Keratinocyte (primary cell): Measurements from ENCODE around the gene LTV1. TPM values are rescaled to one million over a fixed set of nuclear protein-coding genes. Genes with fewer than 3 reads are reported as not detected.
"Not testable (repeated sequence)": the region's sequence is repeated elsewhere in the genome, so short reads cannot be mapped to it uniquely, and the experiment has no call there.

Source experiments
- DNase-seq: peaks from one replicate; pipeline ENCODE4 v3.0.0-alpha.2; 2011; ENCODE audit warnings: low read depth, missing footprints, low spot score
- FAIRE-seq: peaks from 2 replicates; lab custom pipeline; 2011; peaks lifted over from hg19 to GRCh38; lab: Jason Lieb, UNC
- H2AFZ ChIP-seq: 2 replicates; pipeline ENCODE4 v1.6.0; 2012; ENCODE audit warnings: low read length, control low read depth, inconsistent platforms; ENCODE audit not compliant: control insufficient read depth
- H3K27ac ChIP-seq: 2 replicates; pipeline ENCODE4 v1.5.1; 2011; ENCODE audit warnings: low read length; ENCODE audit not compliant: control insufficient read depth, insufficient read depth
- H3K27me3 ChIP-seq: 3 replicates; pipeline ENCODE4 v1.6.0; 2011; ENCODE audit warnings: low read length; ENCODE audit not compliant: control insufficient read depth, insufficient read depth; ENCODE audit errors: extremely low read depth
- H3K36me3 ChIP-seq, 2 experiments: 2 replicates in 1 of 2; 3 replicates in 1 of 2; pipeline ENCODE4 v1.5.1; 2011; ENCODE audit warnings: low read length in 2 of 2, mild to moderate bottlenecking in 1 of 2; ENCODE audit not compliant: control insufficient read depth in 2 of 2, insufficient read depth in 2 of 2; ENCODE audit errors: extremely low read depth in 1 of 2
- H3K4me1 ChIP-seq: 3 replicates; pipeline ENCODE4 v1.5.1; 2011; ENCODE audit warnings: low read length; ENCODE audit not compliant: control insufficient read depth, insufficient read depth; ENCODE audit errors: extremely low read depth
- H3K4me2 ChIP-seq: 3 replicates; pipeline ENCODE4 v1.6.0; 2011; ENCODE audit warnings: low read depth, low read length; ENCODE audit not compliant: control insufficient read depth, insufficient read depth; ENCODE audit errors: extremely low read depth
- H3K4me3 ChIP-seq, 3 experiments: fragments of 200-600 bp in 1 of 3; sonication (generic) in 1 of 3; 2 replicates in 2 of 3; 3 replicates in 1 of 3; pipeline ENCODE4 v1.5.1; 2011 to 2016; ENCODE audit warnings: low read length in 3 of 3, mild to moderate bottlenecking in 3 of 3, control low read depth in 2 of 3, inconsistent platforms in 1 of 3, low read depth in 1 of 3, mixed read lengths in 1 of 3, mixed run types in 1 of 3, moderate library complexity in 1 of 3; ENCODE audit not compliant: control insufficient read depth in 2 of 3, insufficient read depth in 2 of 3; ENCODE audit errors: extremely low read depth in 1 of 3
- H3K79me2 ChIP-seq: 2 replicates; pipeline ENCODE4 v1.6.0; 2012; ENCODE audit warnings: low read length; ENCODE audit not compliant: control insufficient read depth, insufficient read depth
- H3K9ac ChIP-seq: 3 replicates; pipeline ENCODE4 v1.6.0; 2011; ENCODE audit warnings: low read length; ENCODE audit not compliant: control insufficient read depth, insufficient read depth; ENCODE audit errors: extremely low read depth
- H3K9me1 ChIP-seq: 3 replicates; pipeline ENCODE4 v1.6.0; 2011; ENCODE audit warnings: low read length; ENCODE audit not compliant: control insufficient read depth, insufficient read depth; ENCODE audit errors: extremely low read depth
- H3K9me3 ChIP-seq: 2 replicates; pipeline ENCODE4 v1.5.1; 2012; ENCODE audit warnings: low read depth, low read length; ENCODE audit not compliant: control insufficient read depth
- H4K20me1 ChIP-seq: 3 replicates; pipeline ENCODE4 v1.6.0; 2011; ENCODE audit warnings: low read length; ENCODE audit not compliant: control insufficient read depth, insufficient read depth; ENCODE audit errors: extremely low read depth
- EZH2 ChIP-seq: IDR thresholded peaks from one replicate; pipeline ENCODE4 v1.6.1; 2012; ENCODE audit warnings: inconsistent platforms, mild to moderate bottlenecking, low read length, moderate library complexity
- dilution Hi-C: fragments of 300-500 bp; cut with MboI; formaldehyde crosslinking; loops from one replicate; pipeline ENCODE4 v1.7.0; 2020; ENCODE audit warnings: low sequenced_read_pairs; ENCODE audit not compliant: extremely low pct_ligation_motif_present
- polyA plus RNA-seq, 5 experiments: library from polyadenylated mRNA; depleted of rRNA in 3 of 5; stranded (reverse) in 3 of 5; stranded (forward) in 1 of 5; unstranded in 1 of 5; fragments of >200 nt; gene quantifications; 1 replicate in 1 of 5; 2 replicates in 3 of 5; 3 replicates in 1 of 5; pipeline versions ENCODE4 v1.2.1 to v1.2.3, GENCODE V29; 2011 to 2012; ENCODE audit warnings: missing spikeins in 2 of 5, low read depth in 1 of 5, low replicate concordance in 1 of 5
- TF ChIP-seq, protein P1 (sequence below), 3 experiments: IDR thresholded peaks in 1 of 3; conservative IDR thresholded peaks in 1 of 3; optimal IDR thresholded peaks in 1 of 3; 2 replicates in 2 of 3; 3 replicates in 1 of 3; pipeline versions ENCODE3 to v1.5.1; 2011; ENCODE audit warnings: low read length in 3 of 3, mild to moderate bottlenecking in 3 of 3, moderate library complexity in 2 of 3, control low read depth in 1 of 3, inconsistent platforms in 1 of 3; ENCODE audit not compliant: insufficient read depth in 2 of 3; ENCODE audit errors: extremely low read depth in 1 of 3

Gene LTV1
- polyA plus RNA-seq, 1 donor (not counting 4 experiments of a cell fraction or from before 2014, with no cell fraction given) = 35.2 TPM

DNA sequence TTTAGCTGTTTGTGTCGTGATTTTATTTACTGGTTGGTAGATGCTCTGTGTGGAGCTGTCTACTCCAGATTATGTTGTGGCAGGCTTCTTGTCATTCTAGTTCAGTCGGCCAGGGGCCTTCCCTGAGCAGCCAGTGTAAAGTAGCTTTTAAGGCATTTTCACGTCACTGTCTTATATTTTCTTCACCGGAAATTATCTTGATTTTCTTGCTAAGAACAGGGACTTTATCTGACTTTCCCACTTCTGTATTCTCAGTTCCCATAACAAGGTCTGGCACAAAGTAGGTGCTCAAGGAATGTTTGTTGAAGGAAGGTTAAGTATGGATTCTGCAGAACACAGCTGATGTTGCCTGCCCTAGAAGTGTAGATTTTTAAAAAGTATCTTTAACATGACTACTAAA lies 868 bp downstream of the LTV1 start:
- FAIRE-seq (no peak), DNase-seq (no peak)
- H3K79me2 ChIP-seq = peaks cover 47% of the 10 kb centered on the region
- peak overlapping the region; percentile 96 for H3K4me2 ChIP-seq
- H3K4me3 ChIP-seq = peak overlapping the region; percentile 70 to 98 (median 90)
- peak overlapping the region; percentile 96 for H3K27ac ChIP-seq
- H4K20me1 ChIP-seq = no peaks in the 10 kb centered on the region
- TF ChIP-seq, protein P1, sequence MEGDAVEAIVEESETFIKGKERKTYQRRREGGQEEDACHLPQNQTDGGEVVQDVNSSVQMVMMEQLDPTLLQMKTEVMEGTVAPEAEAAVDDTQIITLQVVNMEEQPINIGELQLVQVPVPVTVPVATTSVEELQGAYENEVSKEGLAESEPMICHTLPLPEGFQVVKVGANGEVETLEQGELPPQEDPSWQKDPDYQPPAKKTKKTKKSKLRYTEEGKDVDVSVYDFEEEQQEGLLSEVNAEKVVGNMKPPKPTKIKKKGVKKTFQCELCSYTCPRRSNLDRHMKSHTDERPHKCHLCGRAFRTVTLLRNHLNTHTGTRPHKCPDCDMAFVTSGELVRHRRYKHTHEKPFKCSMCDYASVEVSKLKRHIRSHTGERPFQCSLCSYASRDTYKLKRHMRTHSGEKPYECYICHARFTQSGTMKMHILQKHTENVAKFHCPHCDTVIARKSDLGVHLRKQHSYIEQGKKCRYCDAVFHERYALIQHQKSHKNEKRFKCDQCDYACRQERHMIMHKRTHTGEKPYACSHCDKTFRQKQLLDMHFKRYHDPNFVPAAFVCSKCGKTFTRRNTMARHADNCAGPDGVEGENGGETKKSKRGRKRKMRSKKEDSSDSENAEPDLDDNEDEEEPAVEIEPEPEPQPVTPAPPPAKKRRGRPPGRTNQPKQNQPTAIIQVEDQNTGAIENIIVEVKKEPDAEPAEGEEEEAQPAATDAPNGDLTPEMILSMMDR (optimal IDR thresholded peaks at IDR 0.05 in 1 of 3, IDR thresholded peaks at IDR 0.05 in 1 of 3, conservative IDR thresholded peaks at IDR 0.05 in 1 of 3; ENCODE audit: extremely low read depth in 1 of 3, insufficient read depth in 2 of 3, low read length in 3 of 3) = no peak
- TF ChIP-seq EZH2 = no peak
- no peaks in the 10 kb centered on the region for H3K9me1 ChIP-seq
- dilution Hi-C loops = no loop called here
- no peaks in the 10 kb centered on the region for H3K9me3 ChIP-seq
- H3K4me1 ChIP-seq = peaks cover 7% of the 10 kb centered on the region
- H3K9ac ChIP-seq = peak overlapping the region; percentile 97
- peaks cover 9 to 22% of the 10 kb centered on the region in 2 experiments for H3K36me3 ChIP-seq
- H2AFZ ChIP-seq = peak overlapping the region; percentile 94
- H3K27me3 ChIP-seq = no peaks in the 10 kb centered on the region

- Histone ChIP-seq H3K27ac (no peak overlapping the region), H2AFZ (no peak overlapping the region), H3K4me3 (no peak overlapping the region), H3K79me2 (peaks cover 54% of the 10 kb centered on the region), H3K4me2 (no peak overlapping the region), H4K20me1 (no peaks in the 10 kb centered on the region), H3K36me3 (peaks cover 14 to 26% of the 10 kb centered on the region in 2 experiments), H3K4me1 (peaks cover 7% of the 10 kb centered on the region), H3K9me1 (no peaks in the 10 kb centered on the region), H3K9me3 (no peaks in the 10 kb centered on the region), H3K27me3 (no peaks in the 10 kb centered on the region), H3K9ac (no peak overlapping the region)
- DNase-seq = no peak
- FAIRE-seq = no peak
- no peak for TF ChIP-seq EZH2
- TF ChIP-seq, protein P1 (optimal IDR thresholded peaks at IDR 0.05 in 1 of 3, IDR thresholded peaks at IDR 0.05 in 1 of 3, conservative IDR thresholded peaks at IDR 0.05 in 1 of 3; ENCODE audit: extremely low read depth in 1 of 3, insufficient read depth in 2 of 3, low read length in 3 of 3) = no peak
- dilution Hi-C loops = no loop called here
Measured at GRCh38 chr6:143845033-143845432, 1.9 kb downstream of the LTV1 start.

DNA sequence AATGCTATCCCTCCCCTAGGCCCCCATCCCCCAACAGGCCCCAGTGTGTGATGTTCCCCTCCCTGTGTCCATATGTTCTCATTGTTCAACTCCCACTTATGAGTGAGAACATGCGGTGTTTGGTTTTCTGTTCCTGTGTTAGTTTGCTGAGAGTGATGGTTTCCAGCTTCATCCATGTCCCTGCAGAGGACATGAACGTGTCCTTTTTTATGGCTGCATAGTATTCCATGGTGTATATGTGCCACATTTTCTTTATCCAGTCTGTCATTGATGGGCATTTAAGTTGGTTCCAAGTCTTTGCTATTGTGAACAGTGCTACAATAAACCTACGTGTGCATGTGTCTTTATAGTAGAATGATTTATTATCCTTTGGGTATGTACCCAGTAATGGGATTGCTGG lies 8.6 kb downstream of the LTV1 start:
- Histone ChIP-seq H3K36me3 (peaks cover 14 to 23% of the 10 kb centered on the region in 2 experiments), H3K79me2 (peaks cover 49% of the 10 kb centered on the region)
- H3K9ac ChIP-seq, DNase-seq, H3K4me2 ChIP-seq, dilution Hi-C loops, H3K4me1 ChIP-seq, H3K9me1 ChIP-seq, H3K27me3 ChIP-seq, H3K9me3 ChIP-seq, H3K4me3 ChIP-seq, H2AFZ ChIP-seq, H3K27ac ChIP-seq, H4K20me1 ChIP-seq, FAIRE-seq: not testable (repeated sequence)

- DNase-seq, H4K20me1 ChIP-seq, H3K27ac ChIP-seq, H2AFZ ChIP-seq, H3K4me1 ChIP-seq, H3K27me3 ChIP-seq, H3K4me3 ChIP-seq, FAIRE-seq, H3K9ac ChIP-seq, dilution Hi-C loops, H3K9me1 ChIP-seq, H3K4me2 ChIP-seq, H3K9me3 ChIP-seq: not testable (repeated sequence)
- peaks cover 29% of the 10 kb centered on the region for H3K79me2 ChIP-seq
- H3K36me3 ChIP-seq = peaks cover 22% of the 10 kb centered on the region in 2 experiments
Measured at GRCh38 chr6:143855057-143855456, 11.9 kb downstream of the LTV1 start.
